DMS 273 treated with DMSO at 0.1 percent for 48 hours (cell line): Measurements from ENCODE around the gene RUSC1.
"Not testable (repeated sequence)": the region's sequence is repeated elsewhere in the genome, so short reads cannot be mapped to it uniquely, and the experiment has no call there.

Experiments used
- DNase-seq: peaks from one replicate; lab custom pipeline; 2025; lab: John Stamatoyannopoulos, UW

RUSC1 gene

GRCh38 chr1:155320661-155321617 lies at the start of gene RUSC1:
RUSC1 (plus strand) TSS chr1:155320894; CDS start chr1:155321774, 880 bp downstream.
- no peak for DNase-seq

GRCh38 chr1:155272466-155273342 lies 48.0 kb upstream of the RUSC1 start:
- DNase-seq, result peak; percentile 57

- peak; percentile 95 for DNase-seq
Measured at GRCh38 chr1:155273343-155274245, 47.1 kb upstream of the RUSC1 start, which contains the start of gene CLK2. CLK2 (minus strand) TSS chr1:155273504; CDS start chr1:155270977, 2,527 bp downstream.

GRCh38 chr1:155277070-155277901 lies 43.4 kb upstream of the RUSC1 start, which contains the start of gene HCN3:
HCN3 (plus strand) TSS chr1:155277463; CDS start chr1:155277591, 128 bp downstream.
- DNase-seq, result peak; percentile 92

GRCh38 chr1:155277902-155278688 lies 42.6 kb upstream of the RUSC1 start:
- peak; percentile 29 for DNase-seq

- no peak for DNase-seq
Measured at GRCh38 chr1:155278689-155279160, 42.0 kb upstream of the RUSC1 start.

- DNase-seq, result no peak
Measured at GRCh38 chr1:155279268-155279667, 41.4 kb upstream of the RUSC1 start.

GRCh38 chr1:155282488-155283091 lies 38.1 kb upstream of the RUSC1 start:
- DNase-seq, result no peak

GRCh38 chr1:155284476-155284875 lies 36.2 kb upstream of the RUSC1 start:
- DNase-seq, result no peak

GRCh38 chr1:155285063-155285462 lies 35.6 kb upstream of the RUSC1 start:
- DNase-seq, result no peak

GRCh38 chr1:155285631-155286044 lies 35.1 kb upstream of the RUSC1 start:
- no peak for DNase-seq

- DNase-seq, result no peak
Measured at GRCh38 chr1:155286544-155286943, 34.1 kb upstream of the RUSC1 start.

- no peak for DNase-seq
Measured at GRCh38 chr1:155287987-155288543, 32.6 kb upstream of the RUSC1 start.

- not testable (repeated sequence) for DNase-seq
Measured at GRCh38 chr1:155291006-155291405, 29.7 kb upstream of the RUSC1 start.

GRCh38 chr1:155293086-155293749 lies 27.5 kb upstream of the RUSC1 start:
- no peak for DNase-seq

GRCh38 chr1:155294520-155295182 lies 26.0 kb upstream of the RUSC1 start:
- no peak for DNase-seq

GRCh38 chr1:155295183-155295941 lies 25.3 kb upstream of the RUSC1 start:
- DNase-seq, result no peak
